Spleen (tissue), 7 donors: ENCODE results near the gene EHD4.

ENCODE experiments used
- POLR2AphosphoS5 ChIP-seq, 3 donors: sonication (generic); formaldehyde crosslinking; IDR thresholded peaks; one replicate each; pipeline ENCODE4 v1.5.1; 2017; ENCODE audit warnings: antibody characterized with exemption in 3 of 3
- TF ChIP-seq, protein P1 (sequence below), 11 experiments: fragments of 200-600 bp in 7 of 11; fragments of 450-650 bp in 4 of 11; sonication (generic) in 4 of 11; IDR thresholded peaks in 8 of 11; conservative IDR thresholded peaks in 3 of 11; 1 replicate in 7 of 11; 2 replicates in 4 of 11; pipeline versions ENCODE4 v1.4.0 to v1.8.0; 2016 to 2021; ENCODE audit warnings: antibody characterized with exemption in 11 of 11, inconsistent platforms in 4 of 11, mild to moderate bottlenecking in 1 of 11
- donor health status: DM: no; HTN: no; CAD: no; lungs with moderate emphysema.
- donor health status: DM: no; HTN: no; CAD: no.
- donor health status: DM: no; HTN: no; CAD: no.

DNA sequence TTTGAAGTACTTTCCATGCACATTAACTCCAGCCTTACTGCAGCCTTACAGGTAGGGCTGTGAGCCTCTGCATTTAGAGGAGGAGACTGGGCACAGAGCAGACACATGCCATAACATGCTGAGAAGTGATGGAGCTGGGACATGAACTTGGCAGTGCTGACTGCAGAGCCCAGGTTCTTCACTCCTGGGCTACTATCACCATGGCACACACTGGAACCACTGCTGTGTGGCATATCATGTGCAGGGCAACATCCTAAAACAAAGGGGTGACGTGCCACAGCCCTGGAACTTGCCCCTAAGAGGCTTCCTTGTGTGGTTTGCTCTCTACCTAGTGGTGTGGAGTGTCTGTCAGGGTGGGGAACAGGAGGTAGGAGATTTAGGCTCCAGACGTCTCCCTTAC is 25.4 kb downstream of the EHD4 start:
- TF ChIP-seq POLR2AphosphoS5 (IDR thresholded peaks at IDR 0.05): no peak
- TF ChIP-seq, protein P1, sequence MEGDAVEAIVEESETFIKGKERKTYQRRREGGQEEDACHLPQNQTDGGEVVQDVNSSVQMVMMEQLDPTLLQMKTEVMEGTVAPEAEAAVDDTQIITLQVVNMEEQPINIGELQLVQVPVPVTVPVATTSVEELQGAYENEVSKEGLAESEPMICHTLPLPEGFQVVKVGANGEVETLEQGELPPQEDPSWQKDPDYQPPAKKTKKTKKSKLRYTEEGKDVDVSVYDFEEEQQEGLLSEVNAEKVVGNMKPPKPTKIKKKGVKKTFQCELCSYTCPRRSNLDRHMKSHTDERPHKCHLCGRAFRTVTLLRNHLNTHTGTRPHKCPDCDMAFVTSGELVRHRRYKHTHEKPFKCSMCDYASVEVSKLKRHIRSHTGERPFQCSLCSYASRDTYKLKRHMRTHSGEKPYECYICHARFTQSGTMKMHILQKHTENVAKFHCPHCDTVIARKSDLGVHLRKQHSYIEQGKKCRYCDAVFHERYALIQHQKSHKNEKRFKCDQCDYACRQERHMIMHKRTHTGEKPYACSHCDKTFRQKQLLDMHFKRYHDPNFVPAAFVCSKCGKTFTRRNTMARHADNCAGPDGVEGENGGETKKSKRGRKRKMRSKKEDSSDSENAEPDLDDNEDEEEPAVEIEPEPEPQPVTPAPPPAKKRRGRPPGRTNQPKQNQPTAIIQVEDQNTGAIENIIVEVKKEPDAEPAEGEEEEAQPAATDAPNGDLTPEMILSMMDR (IDR thresholded peaks at IDR 0.05 in 8 of 11, conservative IDR thresholded peaks at IDR 0.05 in 3 of 11): no peak
